Sigmoid colon (tissue), 4 donors: ENCODE data around the gene CACNA1C.

Experiments
- EP300 ChIP-seq, 4 donors: sonication (generic); formaldehyde crosslinking; IDR thresholded peaks; one replicate each; pipeline ENCODE4 v1.6.1; 2017; ENCODE audit warnings: antibody characterized with exemption in 4 of 4
- POLR2A ChIP-seq, 2 donors: fragments of 450-650 bp; IDR thresholded peaks; one replicate each; pipeline ENCODE4 v1.6.1; 2016; ENCODE audit warnings: antibody characterized with exemption in 2 of 2, mild to moderate bottlenecking in 2 of 2, moderate library complexity in 2 of 2
- POLR2AphosphoS5 ChIP-seq, 4 donors: sonication (generic); formaldehyde crosslinking; IDR thresholded peaks; one replicate each; pipeline ENCODE4 v1.6.1; 2017; ENCODE audit warnings: antibody characterized with exemption in 4 of 4
- TF ChIP-seq, protein P1 (sequence below), 4 experiments: fragments of 450-650 bp in 3 of 4; fragments of 200-600 bp in 1 of 4; IDR thresholded peaks; one replicate each; pipeline ENCODE4 v1.5.1; 2016 to 2019; ENCODE audit warnings: antibody characterized with exemption in 4 of 4, mild to moderate bottlenecking in 3 of 4, moderate library complexity in 2 of 4

DNA sequence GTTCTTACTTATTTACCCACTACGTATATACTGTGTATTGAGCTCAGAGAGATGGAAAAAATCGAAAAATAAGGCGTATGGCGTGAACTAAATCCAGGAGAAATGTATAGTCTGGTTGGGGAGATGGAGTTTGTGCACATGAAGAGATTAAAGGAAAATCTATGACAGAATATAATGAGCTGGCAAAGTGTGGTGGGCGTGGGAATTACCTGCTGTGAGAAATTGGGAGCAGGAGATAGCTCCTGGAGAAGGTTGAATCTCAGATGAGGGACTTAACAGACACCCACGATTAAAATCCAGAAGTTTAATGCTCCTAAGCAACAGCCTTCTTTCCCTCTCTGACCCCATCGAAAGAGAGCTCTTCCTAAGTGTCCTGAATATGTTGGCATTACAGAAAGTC, 517.8 kb downstream of the CACNA1C start:
- no peak for TF ChIP-seq POLR2A (IDR thresholded peaks at IDR 0.05)
- TF ChIP-seq, protein P1, sequence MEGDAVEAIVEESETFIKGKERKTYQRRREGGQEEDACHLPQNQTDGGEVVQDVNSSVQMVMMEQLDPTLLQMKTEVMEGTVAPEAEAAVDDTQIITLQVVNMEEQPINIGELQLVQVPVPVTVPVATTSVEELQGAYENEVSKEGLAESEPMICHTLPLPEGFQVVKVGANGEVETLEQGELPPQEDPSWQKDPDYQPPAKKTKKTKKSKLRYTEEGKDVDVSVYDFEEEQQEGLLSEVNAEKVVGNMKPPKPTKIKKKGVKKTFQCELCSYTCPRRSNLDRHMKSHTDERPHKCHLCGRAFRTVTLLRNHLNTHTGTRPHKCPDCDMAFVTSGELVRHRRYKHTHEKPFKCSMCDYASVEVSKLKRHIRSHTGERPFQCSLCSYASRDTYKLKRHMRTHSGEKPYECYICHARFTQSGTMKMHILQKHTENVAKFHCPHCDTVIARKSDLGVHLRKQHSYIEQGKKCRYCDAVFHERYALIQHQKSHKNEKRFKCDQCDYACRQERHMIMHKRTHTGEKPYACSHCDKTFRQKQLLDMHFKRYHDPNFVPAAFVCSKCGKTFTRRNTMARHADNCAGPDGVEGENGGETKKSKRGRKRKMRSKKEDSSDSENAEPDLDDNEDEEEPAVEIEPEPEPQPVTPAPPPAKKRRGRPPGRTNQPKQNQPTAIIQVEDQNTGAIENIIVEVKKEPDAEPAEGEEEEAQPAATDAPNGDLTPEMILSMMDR (IDR thresholded peaks at IDR 0.05): no peak
- TF ChIP-seq EP300 (IDR thresholded peaks at IDR 0.05): no peak
- TF ChIP-seq POLR2AphosphoS5 (IDR thresholded peaks at IDR 0.05): no peak
